OCI-LY1 (cell line): Measurements from ENCODE around the gene SLIT3.

ENCODE experiments used
- H2AFZ ChIP-seq: fragments of 200-600 bp; sonication (generic), shearing (Covaris generic); 2 replicates; pipeline ENCODE4 v1.6.0; 2014; ENCODE audit warnings: antibody characterized with exemption, mild to moderate bottlenecking, low read length
- H3F3A ChIP-seq: fragments of 200-600 bp; sonication (generic), shearing (Covaris generic); 2 replicates; pipeline ENCODE4 v1.6.0; 2014; ENCODE audit warnings: mild to moderate bottlenecking, antibody characterized with exemption, low read length, moderate library complexity; ENCODE audit not compliant: insufficient read depth
- H3K27ac ChIP-seq: fragments of 200-600 bp; sonication (generic); 2 replicates; pipeline ENCODE4 v1.5.1; 2014; ENCODE audit warnings: low read length, mixed run types, mild to moderate bottlenecking, low read depth; ENCODE audit not compliant: poor library complexity, severe bottlenecking
- H3K27me3 ChIP-seq: fragments of 200-600 bp; sonication (generic); 2 replicates; pipeline ENCODE4 v1.6.0; 2014; ENCODE audit warnings: antibody characterized with exemption, mild to moderate bottlenecking, low read length, moderate library complexity; ENCODE audit not compliant: insufficient read depth
- H3K36me3 ChIP-seq: fragments of 200-600 bp; sonication (generic); 2 replicates; pipeline ENCODE4 v1.6.1; 2014; ENCODE audit warnings: mild to moderate bottlenecking, antibody characterized with exemption, low read length, moderate library complexity, mixed read lengths; ENCODE audit not compliant: insufficient read depth
- H3K4me1 ChIP-seq: fragments of 200-600 bp; sonication (generic); 2 replicates; pipeline ENCODE4 v1.5.1; 2014; ENCODE audit warnings: mild to moderate bottlenecking, low read length, moderate library complexity; ENCODE audit not compliant: insufficient read depth, severe bottlenecking
- H3K4me2 ChIP-seq: fragments of 200-600 bp; sonication (generic), shearing (Covaris generic); 2 replicates; pipeline ENCODE4 v1.6.1; 2014; ENCODE audit warnings: low read length
- H3K4me3 ChIP-seq: fragments of 200-600 bp; sonication (generic); 2 replicates; pipeline ENCODE4 v1.5.1; 2014; ENCODE audit warnings: low read length, low read depth, mild to moderate bottlenecking, mixed read lengths; ENCODE audit not compliant: poor library complexity, severe bottlenecking
- H3K79me2 ChIP-seq: fragments of 200-600 bp; shearing (Covaris generic); 2 replicates; pipeline ENCODE4 v1.6.1; 2016; ENCODE audit warnings: mixed run types, low read length, mixed read lengths; ENCODE audit not compliant: insufficient read depth
- H3K9ac ChIP-seq: fragments of 200-600 bp; sonication (generic), shearing (Covaris generic); 2 replicates; pipeline ENCODE4 v1.6.1; 2014; ENCODE audit warnings: mild to moderate bottlenecking, low read length, mixed read lengths
- H3K9me2 ChIP-seq: fragments of 200-600 bp; sonication (generic), shearing (Covaris generic); 2 replicates; pipeline ENCODE4 v1.6.1; 2014; ENCODE audit warnings: low read depth, mild to moderate bottlenecking, low read length, mixed read lengths
- H3K9me3 ChIP-seq: fragments of 200-600 bp; shearing (Covaris generic); 2 replicates; pipeline ENCODE4 v1.6.1; 2014; ENCODE audit warnings: low read length, mixed read lengths
- H4K20me1 ChIP-seq: fragments of 200-600 bp; sonication (generic), shearing (Covaris generic); 2 replicates; pipeline ENCODE4 v1.6.0; 2016; ENCODE audit warnings: mild to moderate bottlenecking, low read length; ENCODE audit not compliant: insufficient read depth
- EZH2 ChIP-seq: fragments of 200-600 bp; sonication (generic), shearing (Covaris generic); IDR thresholded peaks from 2 replicates; pipeline ENCODE4 v1.8.0; 2017; ENCODE audit warnings: borderline replicate concordance, mixed run types, mild to moderate bottlenecking, antibody characterized with exemption, low read length, moderate library complexity, mixed read lengths
- TF ChIP-seq, protein P1 (sequence below): fragments of 200-600 bp; sonication (generic), shearing (Covaris generic); IDR thresholded peaks from 2 replicates; pipeline ENCODE4 v1.5.1; 2017; ENCODE audit warnings: mild to moderate bottlenecking, antibody characterized with exemption, low read length, moderate library complexity, mixed read lengths

Gene SLIT3

GRCh38 chr5:168766426-168766700, 534.6 kb downstream of the SLIT3 start:
- Histone ChIP-seq H3K79me2 (no peaks in the 10 kb centered on the region), H3K36me3 (no peaks in the 10 kb centered on the region), H2AFZ (no peak overlapping the region), H3K4me1 (no peaks in the 10 kb centered on the region), H3K27ac (no peak overlapping the region), H3K9me3 (no peaks in the 10 kb centered on the region), H3K9me2 (no peaks in the 10 kb centered on the region), H3F3A (no peaks in the 10 kb centered on the region), H3K4me2 (no peak overlapping the region), H3K9ac (no peak overlapping the region), H3K4me3 (no peak overlapping the region), H3K27me3 (peaks cover 7% of the 10 kb centered on the region; the same call in 1 of the 2 replicates), H4K20me1 (no peaks in the 10 kb centered on the region)
- no peak for TF ChIP-seq EZH2
- TF ChIP-seq, protein P1, sequence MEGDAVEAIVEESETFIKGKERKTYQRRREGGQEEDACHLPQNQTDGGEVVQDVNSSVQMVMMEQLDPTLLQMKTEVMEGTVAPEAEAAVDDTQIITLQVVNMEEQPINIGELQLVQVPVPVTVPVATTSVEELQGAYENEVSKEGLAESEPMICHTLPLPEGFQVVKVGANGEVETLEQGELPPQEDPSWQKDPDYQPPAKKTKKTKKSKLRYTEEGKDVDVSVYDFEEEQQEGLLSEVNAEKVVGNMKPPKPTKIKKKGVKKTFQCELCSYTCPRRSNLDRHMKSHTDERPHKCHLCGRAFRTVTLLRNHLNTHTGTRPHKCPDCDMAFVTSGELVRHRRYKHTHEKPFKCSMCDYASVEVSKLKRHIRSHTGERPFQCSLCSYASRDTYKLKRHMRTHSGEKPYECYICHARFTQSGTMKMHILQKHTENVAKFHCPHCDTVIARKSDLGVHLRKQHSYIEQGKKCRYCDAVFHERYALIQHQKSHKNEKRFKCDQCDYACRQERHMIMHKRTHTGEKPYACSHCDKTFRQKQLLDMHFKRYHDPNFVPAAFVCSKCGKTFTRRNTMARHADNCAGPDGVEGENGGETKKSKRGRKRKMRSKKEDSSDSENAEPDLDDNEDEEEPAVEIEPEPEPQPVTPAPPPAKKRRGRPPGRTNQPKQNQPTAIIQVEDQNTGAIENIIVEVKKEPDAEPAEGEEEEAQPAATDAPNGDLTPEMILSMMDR: no peak

DNA sequence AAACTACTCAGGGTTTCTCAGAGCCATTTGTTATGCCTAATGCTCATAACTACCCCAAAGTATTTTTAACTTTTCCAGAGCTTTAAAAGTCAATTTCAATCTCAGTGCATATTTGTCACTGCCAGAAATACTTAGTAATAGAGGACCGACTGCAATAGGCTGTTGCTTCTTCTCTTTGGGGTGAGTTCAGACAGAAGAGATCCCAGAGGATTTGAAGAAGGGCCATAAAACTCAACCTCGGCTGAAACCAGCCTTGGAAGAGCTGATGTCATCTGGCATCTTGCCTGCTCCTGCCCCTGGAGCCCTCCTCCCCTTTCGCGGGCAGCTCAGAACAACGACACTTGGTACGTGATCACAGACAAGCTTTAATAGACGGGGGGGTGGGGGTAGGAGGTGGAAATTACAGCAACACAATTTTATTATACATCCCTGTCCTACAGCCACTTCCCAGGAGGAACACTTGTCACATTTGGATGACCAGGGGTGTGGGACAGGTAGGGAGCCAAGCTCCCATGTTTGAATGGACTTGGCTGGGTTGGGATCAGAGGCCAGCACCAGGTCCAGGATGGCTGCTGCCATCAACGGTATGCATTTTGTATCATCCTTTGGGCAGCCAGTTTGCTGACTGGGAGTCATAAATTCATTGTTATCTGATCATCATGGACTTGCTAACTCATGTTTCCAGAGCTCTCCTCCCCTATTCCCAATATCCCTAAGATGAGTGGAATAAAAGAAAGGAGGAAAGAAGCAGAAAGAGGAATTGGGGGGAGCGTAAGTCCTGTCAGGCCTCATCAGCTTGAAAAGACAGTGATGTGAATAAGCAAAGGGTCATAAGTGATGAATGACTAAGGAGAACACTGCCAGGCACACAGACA, 535.2 kb downstream of the SLIT3 start:
- Histone ChIP-seq H3K36me3 (no peaks in the 10 kb centered on the region), H2AFZ (no peak overlapping the region), H3K4me1 (no peaks in the 10 kb centered on the region), H3K4me2 (no peak overlapping the region), H3K9me3 (no peaks in the 10 kb centered on the region), H3K9ac (no peak overlapping the region), H4K20me1 (no peaks in the 10 kb centered on the region), H3K9me2 (no peaks in the 10 kb centered on the region), H3K27ac (no peak overlapping the region), H3K79me2 (no peaks in the 10 kb centered on the region), H3K4me3 (no peak overlapping the region), H3F3A (no peaks in the 10 kb centered on the region), H3K27me3 (peaks cover 7% of the 10 kb centered on the region; the same call in 1 of the 2 replicates)
- TF ChIP-seq EZH2: no peak
- TF ChIP-seq, protein P1: no peak

- no peak for TF ChIP-seq EZH2
- TF ChIP-seq, protein P1: no peak
- Histone ChIP-seq H3K27me3 (peaks cover 7% of the 10 kb centered on the region; the same call in 1 of the 2 replicates), H3K9ac (no peak overlapping the region), H3K4me3 (no peak overlapping the region), H3K79me2 (no peaks in the 10 kb centered on the region), H3K9me3 (no peaks in the 10 kb centered on the region), H2AFZ (no peak overlapping the region), H3K9me2 (no peaks in the 10 kb centered on the region), H3F3A (no peaks in the 10 kb centered on the region), H3K4me2 (no peak overlapping the region), H4K20me1 (no peaks in the 10 kb centered on the region), H3K27ac (no peak overlapping the region), H3K36me3 (no peaks in the 10 kb centered on the region), H3K4me1 (no peaks in the 10 kb centered on the region)
These were observed 535.8 kb downstream of the SLIT3 start for GRCh38 chr5:168765086-168765550.
